Measurements from ENCODE around the gene ADAT3. TPM values are rescaled to one million over a fixed set of nuclear protein-coding genes. Genes with fewer than 3 reads are reported as not detected.

Gene ADAT3
- total RNA-seq, 1 donor from 2014 or later = 6.8 TPM

GRCh38 chr19:1957562-1958248 is 52.5 kb downstream of the ADAT3 start:
- Mint-ChIP-seq H3K27ac (ENCODE audit: unreplicated experiment) (no peak overlapping the region), H3K36me3 (ENCODE audit: unreplicated experiment) (no peaks in the 10 kb centered on the region), H3K9me3 (ENCODE audit: unreplicated experiment) (no peaks in the 10 kb centered on the region), H3K4me3 (ENCODE audit: unreplicated experiment) (no peak overlapping the region), H3K4me1 (ENCODE audit: unreplicated experiment) (peaks cover 8% of the 10 kb centered on the region), H3K27me3 (ENCODE audit: unreplicated experiment) (no peaks in the 10 kb centered on the region)
- DNase-seq (ENCODE audit: extremely low spot score, unreplicated experiment) = no peak
- TF ChIP-seq, protein P1, sequence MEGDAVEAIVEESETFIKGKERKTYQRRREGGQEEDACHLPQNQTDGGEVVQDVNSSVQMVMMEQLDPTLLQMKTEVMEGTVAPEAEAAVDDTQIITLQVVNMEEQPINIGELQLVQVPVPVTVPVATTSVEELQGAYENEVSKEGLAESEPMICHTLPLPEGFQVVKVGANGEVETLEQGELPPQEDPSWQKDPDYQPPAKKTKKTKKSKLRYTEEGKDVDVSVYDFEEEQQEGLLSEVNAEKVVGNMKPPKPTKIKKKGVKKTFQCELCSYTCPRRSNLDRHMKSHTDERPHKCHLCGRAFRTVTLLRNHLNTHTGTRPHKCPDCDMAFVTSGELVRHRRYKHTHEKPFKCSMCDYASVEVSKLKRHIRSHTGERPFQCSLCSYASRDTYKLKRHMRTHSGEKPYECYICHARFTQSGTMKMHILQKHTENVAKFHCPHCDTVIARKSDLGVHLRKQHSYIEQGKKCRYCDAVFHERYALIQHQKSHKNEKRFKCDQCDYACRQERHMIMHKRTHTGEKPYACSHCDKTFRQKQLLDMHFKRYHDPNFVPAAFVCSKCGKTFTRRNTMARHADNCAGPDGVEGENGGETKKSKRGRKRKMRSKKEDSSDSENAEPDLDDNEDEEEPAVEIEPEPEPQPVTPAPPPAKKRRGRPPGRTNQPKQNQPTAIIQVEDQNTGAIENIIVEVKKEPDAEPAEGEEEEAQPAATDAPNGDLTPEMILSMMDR (IDR thresholded peaks at IDR 0.05) = no peak

- no peak overlapping the region for H3K4me3 Mint-ChIP-seq (ENCODE audit: unreplicated experiment)
- TF ChIP-seq, protein P1 (IDR thresholded peaks at IDR 0.05) = no peak
- H3K27ac Mint-ChIP-seq (ENCODE audit: unreplicated experiment) = no peak overlapping the region
- peaks cover 5% of the 10 kb centered on the region for H3K4me1 Mint-ChIP-seq (ENCODE audit: unreplicated experiment)
- no peaks in the 10 kb centered on the region for H3K27me3 Mint-ChIP-seq (ENCODE audit: unreplicated experiment)
- no peaks in the 10 kb centered on the region for H3K36me3 Mint-ChIP-seq (ENCODE audit: unreplicated experiment)
- no peaks in the 10 kb centered on the region for H3K9me3 Mint-ChIP-seq (ENCODE audit: unreplicated experiment)
- DNase-seq (ENCODE audit: extremely low spot score, unreplicated experiment) = no peak
These were observed 54.9 kb downstream of the ADAT3 start for GRCh38 chr19:1959928-1960589.

GRCh38 chr19:1961000-1961883 is 56.0 kb downstream of the ADAT3 start:
- Mint-ChIP-seq H3K27me3 (ENCODE audit: unreplicated experiment) (no peaks in the 10 kb centered on the region), H3K4me1 (ENCODE audit: unreplicated experiment) (peaks cover 5% of the 10 kb centered on the region), H3K9me3 (ENCODE audit: unreplicated experiment) (no peaks in the 10 kb centered on the region), H3K36me3 (ENCODE audit: unreplicated experiment) (no peaks in the 10 kb centered on the region), H3K4me3 (ENCODE audit: unreplicated experiment) (no peak overlapping the region), H3K27ac (ENCODE audit: unreplicated experiment) (no peak overlapping the region)
- TF ChIP-seq, protein P1 (IDR thresholded peaks at IDR 0.05) = no peak
- peak; percentile 84 for DNase-seq (ENCODE audit: extremely low spot score, unreplicated experiment)

GRCh38 chr19:1962674-1963073 is 57.5 kb downstream of the ADAT3 start:
- no peaks in the 10 kb centered on the region for H3K27me3 Mint-ChIP-seq (ENCODE audit: unreplicated experiment)
- no peaks in the 10 kb centered on the region for H3K36me3 Mint-ChIP-seq (ENCODE audit: unreplicated experiment)
- TF ChIP-seq, protein P1 (IDR thresholded peaks at IDR 0.05) = no peak
- no peak overlapping the region for H3K4me3 Mint-ChIP-seq (ENCODE audit: unreplicated experiment)
- H3K27ac Mint-ChIP-seq (ENCODE audit: unreplicated experiment) = no peak overlapping the region
- H3K9me3 Mint-ChIP-seq (ENCODE audit: unreplicated experiment) = no peaks in the 10 kb centered on the region
- H3K4me1 Mint-ChIP-seq (ENCODE audit: unreplicated experiment) = peaks cover 3% of the 10 kb centered on the region
- DNase-seq (ENCODE audit: extremely low spot score, unreplicated experiment) = no peak

Other genes starting within 250 kb of the ADAT3 start
- not detected in 2 replicates for gene ONECUT3, start 151.9 kb upstream of the ADAT3 start, total RNA-seq
- 4.6 and 5.2 TPM in 2 replicates for gene ATP8B3, start 93.1 kb upstream of the ADAT3 start, total RNA-seq
- gene REXO1, start 56.9 kb upstream of the ADAT3 start, total RNA-seq = 29.8 and 39.3 TPM in 2 replicates
- gene KLF16, start 41.8 kb upstream of the ADAT3 start, total RNA-seq = 25.1 and 26.3 TPM in 2 replicates
- 63.4 and 64.0 TPM in 2 replicates for gene ABHD17A, start 19.9 kb upstream of the ADAT3 start, total RNA-seq
- gene SCAMP4, start within 50 bp of the ADAT3 start, total RNA-seq = 75.8 and 79.4 TPM in 2 replicates
- gene CSNK1G2, start 35.8 kb downstream of the ADAT3 start, total RNA-seq = 71.6 and 72.2 TPM in 2 replicates
- 86.0 and 95.9 TPM in 2 replicates for gene BTBD2, start 110.3 kb downstream of the ADAT3 start, total RNA-seq
- 81.3 and 83.3 TPM in 2 replicates for gene MKNK2, start 145.8 kb downstream of the ADAT3 start, total RNA-seq
- 50.6 and 54.2 TPM in 2 replicates for gene MOB3A, start 190.9 kb downstream of the ADAT3 start, total RNA-seq
- gene IZUMO4, start 191.5 kb downstream of the ADAT3 start, total RNA-seq = 3.8 and 4.8 TPM in 2 replicates
- 139 and 152 TPM in 2 replicates for gene AP3D1, start 246.2 kb downstream of the ADAT3 start, total RNA-seq